Neural crest cell (in vitro differentiated cells): ENCODE data around the gene NLGN1. TPM values are rescaled to one million over a fixed set of nuclear protein-coding genes. Genes with fewer than 3 reads are reported as not detected.

ENCODE experiments used
- DNase-seq: peaks from one replicate; pipeline ENCODE4 v3.0.0; 2021; ENCODE audit warnings: low read depth, mixed read lengths, low spot score
- H3K27ac Mint-ChIP-seq: one replicate; pipeline ENCODE4 v1.8.0; 2021; ENCODE audit warnings: mild to moderate bottlenecking, mixed read lengths; ENCODE audit not compliant: unreplicated experiment
- H3K27me3 Mint-ChIP-seq: 2 replicates; pipeline ENCODE4 v1.8.0; 2021; ENCODE audit warnings: low read depth, mild to moderate bottlenecking, mixed read lengths
- H3K36me3 Mint-ChIP-seq: 2 replicates; pipeline ENCODE4 v1.8.0; 2021; ENCODE audit warnings: low read depth, mild to moderate bottlenecking, mixed read lengths
- H3K4me1 Mint-ChIP-seq: 2 replicates; pipeline ENCODE4 v1.8.0; 2021; ENCODE audit warnings: mixed read lengths
- H3K4me3 Mint-ChIP-seq: one replicate; pipeline ENCODE4 v1.8.0; 2021; ENCODE audit warnings: mild to moderate bottlenecking, mixed read lengths
- H3K9me3 Mint-ChIP-seq: 2 replicates; pipeline ENCODE4 v1.8.0; 2021; ENCODE audit warnings: mixed read lengths
- CTCF ChIP-seq: fragments of 200-600 bp; sonication (generic); conservative IDR thresholded peaks from 2 replicates; pipeline ENCODE4 v1.5.0; 2021; ENCODE audit warnings: antibody characterized with exemption, mild to moderate bottlenecking
- total RNA-seq: library from RNA; stranded (reverse); gene quantifications from 2 replicates; pipeline ENCODE4 v1.2.1, GENCODE V29; 2021

Gene NLGN1
- total RNA-seq, 1 donor from 2014 or later, result 20.0 TPM

GRCh38 chr3:174099724-174100123 lies 702.2 kb downstream of the NLGN1 start:
- Mint-ChIP-seq H3K36me3 (no peaks in the 10 kb centered on the region), H3K4me1 (peaks cover 3% of the 10 kb centered on the region), H3K27ac (no peak overlapping the region), H3K27me3 (no peaks in the 10 kb centered on the region), H3K4me3 (no peak overlapping the region), H3K9me3 (no peaks in the 10 kb centered on the region)
- no peak for TF ChIP-seq CTCF
- DNase-seq, result no peak

GRCh38 chr3:174100744-174101143 lies 703.2 kb downstream of the NLGN1 start:
- Mint-ChIP-seq H3K36me3 (no peaks in the 10 kb centered on the region), H3K27ac (no peak overlapping the region), H3K4me3 (no peak overlapping the region), H3K4me1 (no peaks in the 10 kb centered on the region), H3K27me3 (no peaks in the 10 kb centered on the region), H3K9me3 (no peaks in the 10 kb centered on the region)
- TF ChIP-seq CTCF, result no peak
- DNase-seq, result no peak

- Mint-ChIP-seq H3K27me3 (no peaks in the 10 kb centered on the region), H3K36me3 (no peaks in the 10 kb centered on the region), H3K9me3 (no peaks in the 10 kb centered on the region), H3K4me1 (no peaks in the 10 kb centered on the region), H3K4me3 (no peak overlapping the region), H3K27ac (no peak overlapping the region)
- no peak for TF ChIP-seq CTCF
- DNase-seq, result no peak
Observed at GRCh38 chr3:174101244-174101643, 703.7 kb downstream of the NLGN1 start.

- Mint-ChIP-seq H3K9me3 (no peaks in the 10 kb centered on the region), H3K4me1 (no peaks in the 10 kb centered on the region), H3K4me3 (no peak overlapping the region), H3K36me3 (no peaks in the 10 kb centered on the region), H3K27ac (no peak overlapping the region), H3K27me3 (no peaks in the 10 kb centered on the region)
- DNase-seq, result no peak
- TF ChIP-seq CTCF, result no peak
Observed at GRCh38 chr3:174102274-174102673, 704.7 kb downstream of the NLGN1 start.

GRCh38 chr3:174102866-174103265 lies 705.3 kb downstream of the NLGN1 start:
- no peaks in the 10 kb centered on the region for H3K4me1 Mint-ChIP-seq
- H3K4me3 Mint-ChIP-seq, result no peak overlapping the region
- H3K27me3 Mint-ChIP-seq, result no peaks in the 10 kb centered on the region
- no peaks in the 10 kb centered on the region for H3K9me3 Mint-ChIP-seq
- H3K36me3 Mint-ChIP-seq, result no peaks in the 10 kb centered on the region
- no peak overlapping the region for H3K27ac Mint-ChIP-seq
- no peak for DNase-seq
- TF ChIP-seq CTCF, result no peak

GRCh38 chr3:174110761-174111160 lies 713.2 kb downstream of the NLGN1 start:
- no peak for TF ChIP-seq CTCF
- no peaks in the 10 kb centered on the region for H3K36me3 Mint-ChIP-seq

More at GRCh38 chr3:174110761-174111160, 713.2 kb downstream of the NLGN1 start:
- Mint-ChIP-seq H3K4me3 (no peak overlapping the region), H3K9me3 (peaks cover 3% of the 10 kb centered on the region), H3K27ac (no peak overlapping the region), H3K4me1 (no peaks in the 10 kb centered on the region), H3K27me3 (no peaks in the 10 kb centered on the region)
- no peak for DNase-seq
